Astrocyte (in vitro differentiated cells and primary cell): ENCODE measurements around the gene TBX6. TPM values are rescaled to one million over a fixed set of nuclear protein-coding genes. Genes with fewer than 3 reads are reported as not detected.

Experiments
- DNase-seq: peaks from one replicate; pipeline ENCODE4 v3.0.0-alpha.2; 2010; ENCODE audit warnings: low read depth
- FAIRE-seq: peaks from 2 replicates; lab custom pipeline; 2011; peaks lifted over from hg19 to GRCh38; lab: Jason Lieb, UNC
- H2AFZ ChIP-seq: 2 replicates; pipeline ENCODE4 v1.6.0; 2012; ENCODE audit warnings: low read depth, low read length, inconsistent platforms
- H3K27ac ChIP-seq: 2 replicates; pipeline ENCODE4 v1.5.1; 2011; ENCODE audit warnings: low read depth, low read length, inconsistent platforms
- H3K27me3 ChIP-seq: 2 replicates; pipeline ENCODE4 v1.6.0; 2011; ENCODE audit warnings: low read length, inconsistent platforms; ENCODE audit not compliant: insufficient read depth
- H3K36me3 ChIP-seq: 2 replicates; pipeline ENCODE4 v1.5.1; 2011; ENCODE audit warnings: low read length, inconsistent platforms; ENCODE audit not compliant: insufficient read depth
- H3K4me1 ChIP-seq: 2 replicates; pipeline ENCODE4 v1.5.1; 2011; ENCODE audit warnings: low read length, inconsistent platforms; ENCODE audit not compliant: insufficient read depth
- H3K4me2 ChIP-seq: 2 replicates; pipeline ENCODE4 v1.6.0; 2012; ENCODE audit warnings: low read length, inconsistent platforms
- H3K4me3 ChIP-seq: 2 replicates; pipeline ENCODE4 v1.5.1; 2011; ENCODE audit warnings: low read depth, mild to moderate bottlenecking, low read length, inconsistent platforms; ENCODE audit not compliant: insufficient read depth
- H3K79me2 ChIP-seq: 2 replicates; pipeline ENCODE4 v1.6.0; 2012; ENCODE audit warnings: mild to moderate bottlenecking, low read length, inconsistent platforms; ENCODE audit not compliant: insufficient read depth
- H3K9ac ChIP-seq: 2 replicates; pipeline ENCODE4 v1.6.0; 2012; ENCODE audit warnings: mild to moderate bottlenecking, low read length, inconsistent platforms
- H3K9me3 ChIP-seq: 2 replicates; pipeline ENCODE4 v1.5.1; 2012; ENCODE audit warnings: low read depth, mild to moderate bottlenecking, low read length, inconsistent platforms; ENCODE audit not compliant: insufficient read depth
- H4K20me1 ChIP-seq: 2 replicates; pipeline ENCODE4 v1.6.0; 2012; ENCODE audit warnings: low read length, inconsistent platforms; ENCODE audit not compliant: insufficient read depth
- H3K27ac Mint-ChIP-seq: one replicate; pipeline ENCODE4 v1.8.0; 2021; ENCODE audit warnings: mild to moderate bottlenecking, mixed read lengths; ENCODE audit not compliant: unreplicated experiment
- H3K27me3 Mint-ChIP-seq: one replicate; pipeline ENCODE4 v1.8.0; 2021; ENCODE audit warnings: low read depth, mixed read lengths; ENCODE audit not compliant: unreplicated experiment
- H3K36me3 Mint-ChIP-seq: one replicate; pipeline ENCODE4 v1.8.0; 2021; ENCODE audit warnings: low read depth, mixed read lengths; ENCODE audit not compliant: unreplicated experiment
- H3K4me1 Mint-ChIP-seq: one replicate; pipeline ENCODE4 v1.8.0; 2021; ENCODE audit warnings: low read depth, mixed read lengths; ENCODE audit not compliant: unreplicated experiment
- H3K4me3 Mint-ChIP-seq: one replicate; pipeline ENCODE4 v1.8.0; 2021; ENCODE audit warnings: mild to moderate bottlenecking, moderate library complexity, mixed read lengths; ENCODE audit not compliant: unreplicated experiment
- H3K9me3 Mint-ChIP-seq: one replicate; pipeline ENCODE4 v1.8.0; 2021; ENCODE audit warnings: mild to moderate bottlenecking, mixed read lengths; ENCODE audit not compliant: unreplicated experiment
- CTCF ChIP-seq: IDR thresholded peaks from 2 replicates; pipeline ENCODE4 v1.5.1; 2011; ENCODE audit warnings: low read depth, mild to moderate bottlenecking, inconsistent platforms, low read length, moderate library complexity; ENCODE audit not compliant: insufficient read depth
- EZH2 ChIP-seq: IDR thresholded peaks from 2 replicates; pipeline ENCODE4 v1.6.1; 2012; ENCODE audit warnings: mild to moderate bottlenecking, low read length, inconsistent platforms; ENCODE audit not compliant: insufficient read depth
- total RNA-seq: library from RNA; stranded (reverse); gene quantifications from 2 replicates; pipeline ENCODE4 v1.2.1, GENCODE V29; 2021

The TBX6 gene
- total RNA-seq, 1 donor from 2014 or later = 0.27 TPM

- TF ChIP-seq CTCF (no peak), EZH2 (no peak)
- peak overlapping the region; percentile 93 for H3K27ac Mint-ChIP-seq
- H3K27me3 Mint-ChIP-seq = no peaks in the 10 kb centered on the region
- DNase-seq = no peak
- H2AFZ ChIP-seq = peak overlapping the region; percentile 89
- peaks cover 21% of the 10 kb centered on the region for H3K4me1 Mint-ChIP-seq
- H3K36me3 ChIP-seq = peaks cover 26% of the 10 kb centered on the region
- peaks cover 48% of the 10 kb centered on the region for H3K4me1 ChIP-seq
- H4K20me1 ChIP-seq = peaks cover 38% of the 10 kb centered on the region
- H3K27me3 ChIP-seq = no peaks in the 10 kb centered on the region
- H3K9ac ChIP-seq = peak overlapping the region; percentile 88
- peaks cover 30% of the 10 kb centered on the region for H3K36me3 Mint-ChIP-seq
- peak overlapping the region; percentile 98 for H3K4me3 Mint-ChIP-seq
- no peaks in the 10 kb centered on the region for H3K9me3 Mint-ChIP-seq
- H3K79me2 ChIP-seq = peaks cover 40% of the 10 kb centered on the region
- FAIRE-seq = no peak
- H3K9me3 ChIP-seq = no peaks in the 10 kb centered on the region
- peak overlapping the region; percentile 65 for H3K4me3 ChIP-seq
- H3K4me2 ChIP-seq = peak overlapping the region; percentile 92
- H3K27ac ChIP-seq = peak overlapping the region; percentile 93
These were observed 27.0 kb downstream of the TBX6 start for GRCh38 chr16:30064729-30065101.

- no peak for DNase-seq
- peak overlapping the region; percentile 89 for H2AFZ ChIP-seq
- H3K4me3 Mint-ChIP-seq = peak overlapping the region; percentile 98
These were observed 27.6 kb downstream of the TBX6 start for GRCh38 chr16:30063893-30064728.

More at GRCh38 chr16:30063893-30064728, 27.6 kb downstream of the TBX6 start:
- H3K27ac Mint-ChIP-seq = peak overlapping the region; percentile 77
- peak overlapping the region; percentile 65 for H3K4me3 ChIP-seq
- H3K9ac ChIP-seq = peak overlapping the region; percentile 88
- peaks cover 42% of the 10 kb centered on the region for H3K4me1 ChIP-seq
- H3K36me3 Mint-ChIP-seq = peaks cover 24% of the 10 kb centered on the region
- H3K27me3 Mint-ChIP-seq = no peaks in the 10 kb centered on the region
- peak overlapping the region; percentile 93 for H3K27ac ChIP-seq
- H3K4me1 Mint-ChIP-seq = peaks cover 16% of the 10 kb centered on the region
- H3K9me3 ChIP-seq = no peaks in the 10 kb centered on the region
- H3K9me3 Mint-ChIP-seq = no peaks in the 10 kb centered on the region
- no peak for FAIRE-seq
- TF ChIP-seq EZH2 (no peak), CTCF (no peak)
- peaks cover 34% of the 10 kb centered on the region for H3K79me2 ChIP-seq
- peak overlapping the region; percentile 92 for H3K4me2 ChIP-seq
- peaks cover 20% of the 10 kb centered on the region for H3K36me3 ChIP-seq
- H3K27me3 ChIP-seq = no peaks in the 10 kb centered on the region
- peaks cover 32% of the 10 kb centered on the region for H4K20me1 ChIP-seq
